BLaER1 (cell line): ENCODE data around the gene FBXL3.

ENCODE experiments used
- H3K27ac ChIP-seq: shearing (Covaris generic); formaldehyde crosslinking; 2 replicates; pipeline ENCODE4 v1.8.1; 2022
- H3K27me3 ChIP-seq: shearing (Covaris generic); formaldehyde crosslinking; 2 replicates; pipeline ENCODE4 v1.8.1; 2022
- H3K36me3 ChIP-seq: shearing (Covaris generic); formaldehyde crosslinking; 2 replicates; pipeline ENCODE4 v1.8.1; 2022
- H3K4me1 ChIP-seq: shearing (Covaris generic); formaldehyde crosslinking; 2 replicates; pipeline ENCODE4 v1.8.1; 2022
- H3K4me2 ChIP-seq: shearing (Covaris generic); formaldehyde crosslinking; 2 replicates; pipeline ENCODE4 v1.8.1; 2022
- H3K4me3 ChIP-seq: shearing (Covaris generic); formaldehyde crosslinking; 2 replicates; pipeline ENCODE4 v1.8.1; 2022
- H3K9ac ChIP-seq: shearing (Covaris generic); formaldehyde crosslinking; 2 replicates; pipeline ENCODE4 v1.8.1; 2022
- H3K9me3 ChIP-seq: shearing (Covaris generic); formaldehyde crosslinking; 2 replicates; pipeline ENCODE4 v1.8.1; 2022
- H4K20me1 ChIP-seq: shearing (Covaris generic); formaldehyde crosslinking; 2 replicates; pipeline ENCODE4 v1.8.1; 2022
- Cebpa-rat ChIP-seq: shearing (Covaris generic); IDR thresholded peaks from 2 replicates; pipeline ENCODE4 v1.8.1; 2022

The FBXL3 gene

GRCh38 chr13:77047649-77048343, 20.8 kb upstream of the FBXL3 start:
- Histone ChIP-seq H3K9me3 (no peaks in the 10 kb centered on the region), H3K27ac (no peak overlapping the region), H3K27me3 (no peaks in the 10 kb centered on the region), H3K4me1 (no peaks in the 10 kb centered on the region), H3K4me3 (no peak overlapping the region), H3K4me2 (no peak overlapping the region), H3K36me3 (peaks cover 89% of the 10 kb centered on the region), H4K20me1 (no peaks in the 10 kb centered on the region), H3K9ac (no peak overlapping the region)
- no peak for TF ChIP-seq Cebpa-rat

GRCh38 chr13:77042566-77043177, 15.7 kb upstream of the FBXL3 start:
- no peaks in the 10 kb centered on the region for H3K4me1 ChIP-seq
- no peak overlapping the region for H3K27ac ChIP-seq
- H3K27me3 ChIP-seq = no peaks in the 10 kb centered on the region
- H3K9ac ChIP-seq = no peak overlapping the region
- H3K4me2 ChIP-seq = no peak overlapping the region
- H4K20me1 ChIP-seq = no peaks in the 10 kb centered on the region
- peaks cover 52% of the 10 kb centered on the region for H3K36me3 ChIP-seq
- H3K4me3 ChIP-seq = no peak overlapping the region
- no peaks in the 10 kb centered on the region for H3K9me3 ChIP-seq
- no peak for TF ChIP-seq Cebpa-rat

- H3K27me3 ChIP-seq = no peaks in the 10 kb centered on the region
- peaks cover 35% of the 10 kb centered on the region for H3K36me3 ChIP-seq
These were observed 13.9 kb upstream of the FBXL3 start for GRCh38 chr13:77040835-77041234.

GRCh38 chr13:77040076-77040475, 13.1 kb upstream of the FBXL3 start:
- Histone ChIP-seq H3K4me2 (no peak overlapping the region), H3K9ac (no peak overlapping the region), H4K20me1 (no peaks in the 10 kb centered on the region), H3K27ac (no peak overlapping the region), H3K36me3 (peaks cover 28% of the 10 kb centered on the region), H3K9me3 (no peaks in the 10 kb centered on the region), H3K27me3 (no peaks in the 10 kb centered on the region), H3K4me1 (no peaks in the 10 kb centered on the region), H3K4me3 (no peak overlapping the region)
- TF ChIP-seq Cebpa-rat = no peak

More at GRCh38 chr13:77040835-77041234, 13.9 kb upstream of the FBXL3 start:
- Histone ChIP-seq H4K20me1 (no peaks in the 10 kb centered on the region), H3K27ac (no peak overlapping the region), H3K4me2 (no peak overlapping the region), H3K4me3 (no peak overlapping the region), H3K4me1 (no peaks in the 10 kb centered on the region), H3K9me3 (no peaks in the 10 kb centered on the region), H3K9ac (no peak overlapping the region)
- TF ChIP-seq Cebpa-rat = no peak

GRCh38 chr13:77038907-77039480, 12.0 kb upstream of the FBXL3 start:
- H3K4me2 ChIP-seq = no peak overlapping the region
- H3K27ac ChIP-seq = no peak overlapping the region
- no peak overlapping the region for H3K9ac ChIP-seq
- no peaks in the 10 kb centered on the region for H3K9me3 ChIP-seq
- no peaks in the 10 kb centered on the region for H4K20me1 ChIP-seq
- H3K4me3 ChIP-seq = no peak overlapping the region
- no peaks in the 10 kb centered on the region for H3K27me3 ChIP-seq
- H3K36me3 ChIP-seq = peaks cover 19% of the 10 kb centered on the region
- H3K4me1 ChIP-seq = no peaks in the 10 kb centered on the region
- TF ChIP-seq Cebpa-rat = no peak

GRCh38 chr13:77036279-77036678, 9.3 kb upstream of the FBXL3 start:
- Histone ChIP-seq H3K4me3 (no peak overlapping the region), H3K27ac (no peak overlapping the region), H4K20me1 (no peaks in the 10 kb centered on the region), H3K27me3 (no peaks in the 10 kb centered on the region), H3K36me3 (peaks cover 5% of the 10 kb centered on the region; the same call in 1 of the 2 replicates), H3K9me3 (no peaks in the 10 kb centered on the region), H3K4me2 (no peak overlapping the region), H3K4me1 (no peaks in the 10 kb centered on the region), H3K9ac (no peak overlapping the region)
- no peak for TF ChIP-seq Cebpa-rat

- Histone ChIP-seq H4K20me1 (no peaks in the 10 kb centered on the region), H3K4me3 (no peak overlapping the region), H3K27me3 (no peaks in the 10 kb centered on the region), H3K9ac (no peak overlapping the region), H3K27ac (no peak overlapping the region), H3K4me2 (no peak overlapping the region), H3K9me3 (0 out of 2 replicates have a peak, but pooled peaks cover 8% of the 10 kb centered on the region), H3K4me1 (no peaks in the 10 kb centered on the region), H3K36me3 (no peaks in the 10 kb centered on the region)
- TF ChIP-seq Cebpa-rat = no peak
These were observed 7.9 kb upstream of the FBXL3 start for GRCh38 chr13:77034881-77035280.

- Histone ChIP-seq H3K9me3 (0 out of 2 replicates have a peak, but pooled peaks cover 8% of the 10 kb centered on the region), H3K27me3 (no peaks in the 10 kb centered on the region), H3K4me2 (no peak overlapping the region), H3K9ac (no peak overlapping the region), H3K36me3 (no peaks in the 10 kb centered on the region), H4K20me1 (no peaks in the 10 kb centered on the region), H3K4me1 (no peaks in the 10 kb centered on the region), H3K4me3 (no peak overlapping the region), H3K27ac (no peak overlapping the region)
- TF ChIP-seq Cebpa-rat = no peak
These were observed 6.9 kb upstream of the FBXL3 start for GRCh38 chr13:77033717-77034302.

- 0 out of 2 replicates have a peak, but pooled peaks cover 8% of the 10 kb centered on the region for H3K9me3 ChIP-seq
These were observed 4.8 kb upstream of the FBXL3 start for GRCh38 chr13:77031656-77032243.

More at GRCh38 chr13:77031656-77032243, 4.8 kb upstream of the FBXL3 start:
- Histone ChIP-seq H3K27ac (no peak overlapping the region), H3K4me1 (0 out of 2 replicates have a peak, but pooled peaks cover 5% of the 10 kb centered on the region), H3K4me2 (no peak overlapping the region), H3K27me3 (no peaks in the 10 kb centered on the region), H4K20me1 (no peaks in the 10 kb centered on the region), H3K9ac (no peak overlapping the region), H3K4me3 (no peak overlapping the region), H3K36me3 (no peaks in the 10 kb centered on the region)
- TF ChIP-seq Cebpa-rat = no peak
